ENCODE data around the gene GRB7.
A peak's percentile ranks its signal among the peaks of the same experiment; 100 is the strongest.

GRCh38 chr17:39738983-39739884, 1.5 kb downstream of the GRB7 start:
- TF ChIP-seq CTCF (IDR thresholded peaks at IDR 0.05) = peak in 1 of 7 experiments; percentile 14
- TF ChIP-seq POLR2A (IDR thresholded peaks at IDR 0.05) = peak in 2 of 3 donors; percentile 44 to 65
